Measurements from ENCODE around the gene XRCC4. TPM values are rescaled to one million over a fixed set of nuclear protein-coding genes. Genes with fewer than 3 reads are reported as not detected.

The XRCC4 gene
- total RNA-seq, 2 donors from 2014 or later = 6.4 to 6.8 TPM

- H3K36me3 ChIP-seq = no peaks in the 10 kb centered on the region
Observed at GRCh38 chr5:83283761-83284160, 206.4 kb downstream of the XRCC4 start.

GRCh38 chr5:83285661-83286398 lies 208.5 kb downstream of the XRCC4 start:
- H3K9me3 ChIP-seq = no peaks in the 10 kb centered on the region
- no peak overlapping the region for H3K4me3 ChIP-seq
- no peaks in the 10 kb centered on the region for H3K27me3 ChIP-seq
- DNase-seq (ENCODE audit: low spot score) = no peak
- no peak for TF ChIP-seq CTCF (IDR thresholded peaks at IDR 0.05)
- peak overlapping the region in 1 of 2 donors; percentile 23 for H3K27ac ChIP-seq
- H3K4me1 ChIP-seq = no peaks in the 10 kb centered on the region
- no peaks in the 10 kb centered on the region for H3K36me3 ChIP-seq

More at GRCh38 chr5:83283761-83284160, 206.4 kb downstream of the XRCC4 start:
- Histone ChIP-seq H3K27ac (no peak overlapping the region), H3K4me3 (no peak overlapping the region), H3K4me1 (no peaks in the 10 kb centered on the region), H3K27me3 (no peaks in the 10 kb centered on the region), H3K9me3 (no peaks in the 10 kb centered on the region)
- no peak for DNase-seq (ENCODE audit: low spot score)
- TF ChIP-seq CTCF (IDR thresholded peaks at IDR 0.05) = no peak

- Histone ChIP-seq H3K36me3 (no peaks in the 10 kb centered on the region), H3K4me3 (no peak overlapping the region), H3K27ac (no peak overlapping the region), H3K27me3 (no peaks in the 10 kb centered on the region), H3K4me1 (no peaks in the 10 kb centered on the region), H3K9me3 (peaks cover 0 to 5% of the 10 kb centered on the region in 2 donors)
- no peak for DNase-seq (ENCODE audit: low spot score)
- TF ChIP-seq CTCF (IDR thresholded peaks at IDR 0.05) = no peak
Observed at GRCh38 chr5:83294246-83294645, 216.9 kb downstream of the XRCC4 start.

- no peaks in the 10 kb centered on the region for H3K4me1 ChIP-seq
- H3K27ac ChIP-seq = no peak overlapping the region
- peaks cover 4 to 16% of the 10 kb centered on the region in 2 donors for H3K9me3 ChIP-seq
- H3K36me3 ChIP-seq = no peaks in the 10 kb centered on the region
- TF ChIP-seq CTCF (IDR thresholded peaks at IDR 0.05) = no peak
- no peaks in the 10 kb centered on the region for H3K27me3 ChIP-seq
- no peak for DNase-seq (ENCODE audit: low spot score)
- H3K4me3 ChIP-seq = no peak overlapping the region
Observed at GRCh38 chr5:83299353-83299752, 222.0 kb downstream of the XRCC4 start.

- Histone ChIP-seq H3K36me3 (no peaks in the 10 kb centered on the region), H3K4me1 (no peaks in the 10 kb centered on the region), H3K27me3 (no peaks in the 10 kb centered on the region), H3K4me3 (no peak overlapping the region), H3K27ac (peak overlapping the region; percentile 39 to 61), H3K9me3 (no peaks in the 10 kb centered on the region)
- TF ChIP-seq CTCF (IDR thresholded peaks at IDR 0.05) = no peak
- peak; percentile 85 for DNase-seq (ENCODE audit: low spot score)
Observed at GRCh38 chr5:83306572-83307241, 229.4 kb downstream of the XRCC4 start.
